Measurements from ENCODE around the gene HDDC3.

Gene HDDC3

GRCh38 chr15:90892498-90893174, 39.7 kb downstream of the HDDC3 start:
- DNase-seq (ENCODE audit: low read depth in 2 of 3, low spot score in 2 of 3), result no peak

DNA sequence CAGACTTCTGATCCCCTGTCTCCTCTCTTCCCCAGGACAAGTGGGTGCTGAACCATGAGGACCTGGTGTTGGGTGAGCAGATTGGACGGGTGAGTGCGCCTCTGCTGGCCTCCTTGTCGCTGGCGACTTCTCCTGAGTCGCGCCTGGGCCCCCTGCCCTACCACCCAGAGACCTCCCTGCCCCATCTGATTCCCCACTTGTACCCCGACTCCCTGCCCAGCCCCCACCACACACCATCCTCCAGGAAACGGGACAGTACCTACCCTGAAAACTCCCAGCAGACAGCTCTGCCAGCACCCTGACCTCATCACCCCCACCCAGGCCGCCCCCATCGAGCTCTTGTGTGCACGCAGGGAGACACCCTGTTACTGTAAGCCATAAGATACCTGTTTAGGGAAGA, 40.3 kb downstream of the HDDC3 start:
- DNase-seq (ENCODE audit: low read depth in 2 of 3, low spot score in 2 of 3), result no peak

DNA sequence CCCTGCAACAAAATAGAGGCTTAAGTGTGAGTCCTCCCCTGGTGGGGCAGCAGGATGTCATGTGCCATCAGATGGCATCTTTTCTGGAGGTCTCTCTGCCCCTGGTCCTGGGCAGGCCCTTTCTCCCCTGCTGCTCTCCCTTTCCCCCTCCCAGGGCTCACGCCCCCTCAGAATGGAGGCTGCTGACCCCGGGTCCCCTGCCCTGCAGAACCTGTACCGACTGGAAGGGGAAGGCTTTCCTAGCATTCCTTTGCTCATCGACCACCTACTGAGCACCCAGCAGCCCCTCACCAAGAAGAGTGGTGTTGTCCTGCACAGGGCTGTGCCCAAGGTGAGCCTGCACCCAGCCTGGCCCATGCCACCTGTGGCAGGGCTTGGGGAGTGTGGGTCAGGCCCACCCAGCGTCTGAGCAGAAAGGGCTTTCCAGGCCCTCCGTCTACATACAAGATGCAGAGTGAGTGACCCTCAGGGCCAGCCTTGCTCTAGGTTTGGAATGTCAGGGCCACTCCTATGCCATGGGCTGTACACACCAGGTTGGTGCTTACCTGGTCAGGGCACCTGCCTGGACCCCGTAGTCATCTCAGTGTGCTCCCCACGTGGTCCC, 40.9 kb downstream of the HDDC3 start:
- no peak for DNase-seq (ENCODE audit: low read depth in 2 of 3, low spot score in 2 of 3)

DNA sequence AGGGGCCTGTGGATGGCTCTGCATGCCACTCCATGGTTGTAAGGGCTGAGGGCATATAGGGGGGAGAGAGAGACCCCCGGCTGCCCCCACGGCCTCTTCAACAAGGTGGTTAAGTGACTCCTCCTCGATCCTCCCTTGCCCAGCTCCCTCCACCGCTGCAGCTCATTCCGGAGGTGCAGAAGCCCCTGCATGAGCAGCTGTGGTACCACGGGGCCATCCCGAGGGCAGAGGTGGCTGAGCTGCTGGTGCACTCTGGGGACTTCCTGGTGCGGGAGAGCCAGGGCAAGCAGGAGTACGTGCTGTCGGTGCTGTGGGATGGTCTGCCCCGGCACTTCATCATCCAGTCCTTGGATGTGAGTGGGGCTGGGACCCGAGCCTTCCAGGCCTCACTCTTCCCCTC, 41.5 kb downstream of the HDDC3 start:
- no peak for DNase-seq (ENCODE audit: low read depth in 2 of 3, low spot score in 2 of 3)

GRCh38 chr15:90889736-90890456, 42.5 kb downstream of the HDDC3 start:
- no peak for DNase-seq (ENCODE audit: low read depth in 2 of 3, low spot score in 2 of 3)

DNA sequence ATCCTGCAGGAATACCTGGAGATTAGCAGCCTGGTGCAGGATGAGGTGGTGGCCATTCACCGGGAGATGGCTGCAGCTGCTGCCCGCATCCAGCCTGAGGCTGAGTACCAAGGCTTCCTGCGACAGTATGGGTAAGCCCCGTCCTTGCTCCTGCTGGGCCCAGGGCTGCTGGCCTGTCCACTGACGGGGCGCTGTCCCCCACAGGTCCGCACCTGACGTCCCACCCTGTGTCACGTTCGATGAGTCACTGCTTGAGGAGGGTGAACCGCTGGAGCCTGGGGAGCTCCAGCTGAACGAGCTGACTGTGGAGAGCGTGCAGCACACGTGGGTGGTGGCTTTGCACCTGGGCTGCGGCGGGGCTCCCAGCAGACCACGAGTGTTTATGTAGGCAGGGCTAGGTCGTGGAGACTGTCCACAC, 43.0 kb downstream of the HDDC3 start:
- DNase-seq (ENCODE audit: low read depth in 2 of 3, low spot score in 2 of 3), result no peak

DNA sequence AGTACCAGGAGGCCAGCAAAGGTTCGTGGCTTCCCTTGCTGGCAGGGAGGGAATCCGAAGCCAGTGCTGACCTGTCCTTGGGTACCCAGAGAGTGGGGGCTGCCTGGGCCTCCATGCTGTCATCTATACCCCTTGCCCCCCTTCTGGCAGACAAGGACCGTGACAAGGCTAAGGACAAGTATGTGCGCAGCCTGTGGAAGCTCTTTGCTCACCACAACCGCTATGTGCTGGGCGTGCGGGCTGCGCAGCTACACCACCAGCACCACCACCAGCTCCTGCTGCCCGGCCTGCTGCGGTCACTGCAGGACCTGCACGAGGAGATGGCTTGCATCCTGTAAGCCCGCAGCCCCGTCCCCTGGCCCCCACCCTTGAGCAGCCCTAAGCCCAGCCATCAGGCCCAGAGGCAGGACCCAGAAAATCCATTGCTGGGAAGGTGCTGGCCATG, 45.3 kb downstream of the HDDC3 start:
- DNase-seq (ENCODE audit: low read depth in 2 of 3, low spot score in 2 of 3), result no peak

GRCh38 chr15:90886291-90886614, 46.1 kb downstream of the HDDC3 start:
- DNase-seq (ENCODE audit: low read depth in 2 of 3, low spot score in 2 of 3), result no peak

GRCh38 chr15:90885432-90886290, 46.7 kb downstream of the HDDC3 start:
- peak in 2 of 3 experiments; percentile 51 to 73 for DNase-seq (ENCODE audit: low read depth in 2 of 3, low spot score in 2 of 3)

DNA sequence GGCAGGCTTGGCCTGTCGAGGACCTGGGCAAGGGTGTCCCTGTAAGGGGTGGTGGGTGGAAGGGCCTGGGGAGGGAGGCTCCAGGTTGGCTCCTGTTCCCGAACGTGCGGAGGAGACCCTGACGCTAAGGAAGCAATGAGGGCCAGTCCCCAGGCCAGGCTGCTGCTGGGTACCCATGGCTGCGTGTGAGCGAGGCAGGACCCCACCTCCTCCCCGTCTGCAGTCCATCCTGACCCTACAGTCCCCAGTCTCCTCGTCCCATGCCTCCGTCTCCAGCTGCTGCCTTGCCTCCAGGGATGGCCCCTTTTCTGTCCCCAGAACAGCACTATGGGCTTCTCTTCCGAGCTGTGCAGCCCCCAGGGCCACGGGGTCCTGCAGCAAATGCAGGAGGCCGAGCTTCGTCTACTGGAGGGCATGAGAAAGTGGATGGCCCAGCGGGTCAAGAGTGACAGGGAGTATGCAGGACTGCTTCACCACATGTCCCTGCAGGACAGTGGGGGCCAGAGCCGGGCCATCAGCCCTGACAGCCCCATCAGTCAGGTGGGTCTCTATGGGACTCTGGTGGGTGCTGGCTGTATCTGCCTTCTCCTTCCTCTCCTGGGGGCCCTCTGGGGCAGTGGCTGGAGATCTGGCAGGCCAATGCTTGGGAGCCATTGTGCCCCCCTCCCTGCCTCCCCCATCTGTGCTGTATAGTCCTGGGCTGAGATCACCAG, 47.5 kb downstream of the HDDC3 start:
- no peak for DNase-seq (ENCODE audit: low read depth in 2 of 3, low spot score in 2 of 3)

DNA sequence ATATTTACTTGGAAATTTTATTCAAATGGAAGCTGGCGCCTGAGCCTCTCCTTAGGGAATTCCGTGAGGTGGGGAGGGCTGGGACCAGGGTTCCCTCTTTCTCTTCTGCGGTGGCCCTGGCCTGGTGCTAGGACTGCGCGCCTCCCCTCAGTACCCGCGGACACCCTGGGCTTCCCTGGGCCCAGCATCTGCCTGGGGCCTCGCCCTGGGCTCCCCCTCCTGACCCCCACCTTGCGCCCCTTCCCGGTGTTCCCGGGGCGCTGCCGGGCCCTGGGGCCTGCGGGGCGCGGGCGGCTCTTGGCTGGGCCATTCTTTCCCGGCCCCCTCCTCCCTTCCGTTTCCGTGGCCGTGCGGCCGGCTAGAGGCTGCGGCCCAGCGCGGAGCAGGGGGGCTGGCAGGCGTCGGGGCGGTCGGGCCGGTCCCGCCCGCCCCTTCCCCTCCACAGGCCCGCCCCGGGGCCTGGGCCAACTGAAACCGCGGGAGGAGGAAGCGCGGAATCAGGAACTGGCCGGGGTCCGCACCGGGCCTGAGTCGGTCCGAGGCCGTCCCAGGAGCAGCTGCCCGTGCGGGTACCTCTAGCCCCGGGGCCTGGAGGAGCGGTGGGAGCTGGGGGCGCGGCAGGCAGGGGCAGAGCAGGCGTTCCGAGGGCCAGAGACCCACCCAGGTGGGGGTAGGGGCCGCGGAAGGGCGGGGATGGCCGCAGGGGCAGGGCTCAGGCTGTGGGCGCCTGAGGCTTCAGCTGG, 48.2 kb downstream of the HDDC3 start, which contains the start of gene FES:
TSS of gene FES (plus strand) at position 529 of the 743 bp plus-strand sequence. CDS start 542 bp downstream, outside the sequence.
- DNase-seq (ENCODE audit: low read depth in 2 of 3, low spot score in 2 of 3), result no peak

DNA sequence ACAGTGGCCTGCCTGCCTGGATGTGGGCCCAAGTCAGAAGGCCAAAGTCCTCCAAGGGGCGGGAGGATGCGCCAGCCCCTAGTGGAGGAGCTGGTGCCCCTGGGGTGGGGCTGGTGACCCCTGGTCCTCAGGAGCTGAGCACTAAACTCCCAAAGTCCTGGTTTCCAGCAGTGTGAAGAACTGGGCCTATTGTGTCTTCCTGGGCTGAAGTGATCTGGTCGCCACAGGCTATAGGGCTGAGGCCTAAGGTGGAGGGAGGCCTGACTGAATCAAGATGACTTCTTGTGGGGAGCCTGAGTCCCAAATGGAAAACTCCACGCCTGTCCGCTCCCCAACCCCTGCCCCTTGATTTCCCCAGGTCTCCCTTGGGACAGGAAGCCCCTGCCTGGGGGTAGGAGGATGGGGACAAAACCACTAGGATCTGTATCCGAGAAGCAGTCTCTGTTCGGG, 48.8 kb downstream of the HDDC3 start:
- DNase-seq (ENCODE audit: low read depth in 2 of 3, low spot score in 2 of 3), result no peak

DNA sequence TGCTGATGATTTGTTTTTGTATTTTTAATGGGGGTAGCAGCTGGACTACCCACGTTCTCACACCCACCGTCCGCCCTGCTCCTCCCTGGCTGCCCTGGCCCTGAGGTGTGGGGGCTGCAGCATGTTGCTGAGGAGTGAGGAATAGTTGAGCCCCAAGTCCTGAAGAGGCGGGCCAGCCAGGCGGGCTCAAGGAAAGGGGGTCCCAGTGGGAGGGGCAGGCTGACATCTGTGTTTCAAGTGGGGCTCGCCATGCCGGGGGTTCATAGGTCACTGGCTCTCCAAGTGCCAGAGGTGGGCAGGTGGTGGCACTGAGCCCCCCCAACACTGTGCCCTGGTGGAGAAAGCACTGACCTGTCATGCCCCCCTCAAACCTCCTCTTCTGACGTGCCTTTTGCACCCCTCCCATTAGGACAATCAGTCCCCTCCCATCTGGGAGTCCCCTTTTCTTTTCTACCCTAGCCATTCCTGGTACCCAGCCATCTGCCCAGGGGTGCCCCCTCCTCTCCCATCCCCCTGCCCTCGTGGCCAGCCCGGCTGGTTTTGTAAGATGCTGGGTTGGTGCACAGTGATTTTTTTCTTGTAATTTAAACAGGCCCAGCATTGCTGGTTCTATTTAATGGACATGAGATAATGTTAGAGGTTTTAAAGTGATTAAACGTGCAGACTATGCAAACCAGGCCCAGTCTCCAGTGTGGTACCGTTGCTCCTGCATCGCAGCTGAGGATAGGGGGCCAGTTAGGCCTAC, 49.4 kb downstream of the HDDC3 start:
- DNase-seq (ENCODE audit: low read depth in 2 of 3, low spot score in 2 of 3), result no peak

- DNase-seq (ENCODE audit: low read depth in 2 of 3, low spot score in 2 of 3), result no peak
These were observed 50.2 kb downstream of the HDDC3 start for GRCh38 chr15:90881978-90882721.

- DNase-seq (ENCODE audit: low read depth in 2 of 3, low spot score in 2 of 3), result no peak
These were observed 51.0 kb downstream of the HDDC3 start for GRCh38 chr15:90881181-90881977.

GRCh38 chr15:90880381-90881145, 51.8 kb downstream of the HDDC3 start:
- DNase-seq (ENCODE audit: low read depth in 2 of 3, low spot score in 2 of 3), result no peak

Measured in activated CD8-positive, alpha-beta memory T cell treated with anti-CD3 and anti-CD28 coated beads for 48 hours (primary cell).